GM23338 (cell line): Measurements from ENCODE around the gene CIC. TPM values are rescaled to one million over a fixed set of nuclear protein-coding genes. Genes with fewer than 3 reads are reported as not detected.
A peak's percentile ranks its signal among the peaks of the same experiment; 100 is the strongest.

Source experiments
- ATAC-seq: fragments of 200-7000 bp; cut with Tn5 transposase; 3 replicates; pipeline ENCODE4 v1.9.1; 2020
- DNase-seq: peaks from one replicate; pipeline ENCODE4 v3.0.0-alpha.2; 2015; ENCODE audit warnings: low spot score
- H2AFZ ChIP-seq: fragments of 200-600 bp; sonication (generic); 2 replicates; pipeline ENCODE4 v1.8.0; 2016; ENCODE audit warnings: antibody characterized with exemption, mild to moderate bottlenecking, moderate library complexity
- H3F3A ChIP-seq: fragments of 200-600 bp; sonication (generic); replicated peaks from 2 replicates; pipeline ENCODE4 v1.8.0; 2017; ENCODE audit warnings: antibody characterized with exemption, mixed run types, low read depth
- H3K27ac ChIP-seq: fragments of 200-600 bp; sonication (generic); 2 replicates; pipeline ENCODE4 v1.6.1; 2016; ENCODE audit warnings: low read depth
- H3K27me3 ChIP-seq: fragments of 200-600 bp; sonication (generic); 2 replicates; pipeline ENCODE4 v1.8.0; 2016; ENCODE audit warnings: mild to moderate bottlenecking, mixed run types, moderate library complexity; ENCODE audit not compliant: insufficient read depth
- H3K36me3 ChIP-seq: fragments of 200-600 bp; sonication (generic); 2 replicates; pipeline ENCODE4 v1.8.0; 2016; ENCODE audit warnings: mild to moderate bottlenecking; ENCODE audit not compliant: insufficient read depth
- H3K4me1 ChIP-seq: fragments of 200-600 bp; sonication (generic); 2 replicates; pipeline ENCODE4 v1.8.0; 2016; ENCODE audit warnings: mild to moderate bottlenecking, moderate library complexity; ENCODE audit not compliant: insufficient read depth
- H3K4me2 ChIP-seq: fragments of 200-600 bp; sonication (generic); 2 replicates; pipeline ENCODE4 v1.7.1; 2017; ENCODE audit warnings: mixed run types
- H3K4me3 ChIP-seq: fragments of 200-600 bp; sonication (generic); 2 replicates; pipeline ENCODE4 v1.6.1; 2016; ENCODE audit warnings: mixed run types
- H3K79me2 ChIP-seq: fragments of 200-600 bp; sonication (generic); replicated peaks from 2 replicates; pipeline ENCODE4 v1.8.0; 2017; ENCODE audit warnings: mild to moderate bottlenecking; ENCODE audit not compliant: insufficient read depth
- H3K9me2 ChIP-seq: fragments of 200-600 bp; sonication (generic); 2 replicates; pipeline ENCODE4 v1.8.0; 2017; ENCODE audit not compliant: insufficient read depth
- H4K20me1 ChIP-seq: fragments of 200-600 bp; sonication (generic); replicated peaks from 2 replicates; pipeline ENCODE4 v1.8.0; 2017; ENCODE audit warnings: mild to moderate bottlenecking; ENCODE audit not compliant: insufficient read depth
- H3K27ac Mint-ChIP-seq: 2 replicates; pipeline ENCODE4 v1.8.0; 2020; ENCODE audit warnings: inconsistent platforms, mild to moderate bottlenecking, moderate library complexity, mixed read lengths
- H3K27me3 Mint-ChIP-seq: 3 replicates; pipeline ENCODE4 v1.8.0; 2022; ENCODE audit warnings: low read depth, mild to moderate bottlenecking, moderate library complexity, mixed read lengths, inconsistent platforms; ENCODE audit not compliant: insufficient read depth, poor library complexity
- H3K36me3 Mint-ChIP-seq: 3 replicates; pipeline ENCODE4 v1.8.0; 2021; ENCODE audit warnings: low read depth, mild to moderate bottlenecking, inconsistent platforms, moderate library complexity, mixed read lengths
- H3K4me1 Mint-ChIP-seq: 3 replicates; pipeline ENCODE4 v1.8.0; 2020; ENCODE audit warnings: mild to moderate bottlenecking, inconsistent platforms, mixed read lengths
- H3K4me3 Mint-ChIP-seq: 3 replicates; pipeline ENCODE4 v1.8.0; 2021; ENCODE audit warnings: moderate library complexity, mild to moderate bottlenecking, inconsistent platforms, mixed read lengths
- H3K9me3 Mint-ChIP-seq: 3 replicates; pipeline ENCODE4 v1.8.0; 2020; ENCODE audit warnings: moderate library complexity, mild to moderate bottlenecking, inconsistent platforms, mixed read lengths
- CREB1 ChIP-seq: fragments of 250-450 bp; sonication (Bioruptor Pico); IDR thresholded peaks from 2 replicates; pipeline ENCODE4 v1.5.0; 2020; ENCODE audit warnings: low read depth, mild to moderate bottlenecking, moderate library complexity
- ETS1 ChIP-seq: IDR thresholded peaks from 2 replicates; pipeline ENCODE4 v1.6.1; 2016; ENCODE audit warnings: antibody characterized with exemption
- EZH2 ChIP-seq: fragments of 200-600 bp; sonication (generic); IDR thresholded peaks from one replicate; pipeline ENCODE4 v1.8.0; 2017; ENCODE audit warnings: antibody characterized with exemption, mild to moderate bottlenecking, low read depth; ENCODE audit not compliant: unreplicated experiment
- EZH2phosphoT487 ChIP-seq: fragments of 200-600 bp; sonication (generic); IDR thresholded peaks from one replicate; pipeline ENCODE4 v1.8.1; 2018; ENCODE audit warnings: antibody characterized with exemption; ENCODE audit not compliant: unreplicated experiment
- JUNB ChIP-seq: IDR thresholded peaks from one replicate; pipeline ENCODE4 v1.6.1; 2016; ENCODE audit warnings: antibody characterized with exemption; ENCODE audit not compliant: unreplicated experiment
- NANOG ChIP-seq: IDR thresholded peaks from 2 replicates; pipeline ENCODE4 v1.6.1; 2016; ENCODE audit warnings: antibody characterized with exemption, borderline replicate concordance
- POLR2AphosphoS5 ChIP-seq: IDR thresholded peaks from 2 replicates; pipeline ENCODE4 v1.6.1; 2016; ENCODE audit warnings: antibody characterized with exemption, low read depth
- STAT1 ChIP-seq: IDR thresholded peaks from one replicate; pipeline ENCODE4 v1.6.1; 2016; ENCODE audit warnings: antibody characterized with exemption; ENCODE audit not compliant: unreplicated experiment
- ZNF114 ChIP-seq: fragments of 250-450 bp; sonication (Bioruptor Pico); IDR thresholded peaks from 2 replicates; pipeline ENCODE4 v1.5.0; 2020; ENCODE audit warnings: mild to moderate bottlenecking, moderate library complexity
- polyA plus RNA-seq: library from polyadenylated mRNA; unstranded; fragments of >200 nt; fragmentation: Nextera tagmentation; extraction: Ambion mirVana; gene quantifications from 2 replicates; pipeline ENCODE4 v1.2.1, GENCODE V29; 2016
- total RNA-seq: library from RNA; depleted of rRNA; stranded (reverse); fragments of >200 nt; shearing (Covaris generic); gene quantifications from 2 replicates; pipeline ENCODE4 v1.2.3, GENCODE V29; 2014
- TF ChIP-seq, protein P1 (sequence below): IDR thresholded peaks from one replicate; pipeline ENCODE4 v1.6.1; 2018; ENCODE audit warnings: antibody characterized with exemption; ENCODE audit not compliant: unreplicated experiment
- TF ChIP-seq, protein P2 (sequence below), 2 experiments: fragments of 200-600 bp in 1 of 2; sonication (generic) in 1 of 2; conservative IDR thresholded peaks; 2 replicates each; pipeline versions ENCODE4 v1.5.1 to v1.6.1; 2016 to 2017; ENCODE audit warnings: antibody characterized with exemption in 2 of 2, low read depth in 2 of 2, mild to moderate bottlenecking in 2 of 2, moderate library complexity in 1 of 2

CIC gene
- total and polyA plus RNA-seq, 2 experiments from 2014 or later, result 13.2 to 42.0 TPM

DNA sequence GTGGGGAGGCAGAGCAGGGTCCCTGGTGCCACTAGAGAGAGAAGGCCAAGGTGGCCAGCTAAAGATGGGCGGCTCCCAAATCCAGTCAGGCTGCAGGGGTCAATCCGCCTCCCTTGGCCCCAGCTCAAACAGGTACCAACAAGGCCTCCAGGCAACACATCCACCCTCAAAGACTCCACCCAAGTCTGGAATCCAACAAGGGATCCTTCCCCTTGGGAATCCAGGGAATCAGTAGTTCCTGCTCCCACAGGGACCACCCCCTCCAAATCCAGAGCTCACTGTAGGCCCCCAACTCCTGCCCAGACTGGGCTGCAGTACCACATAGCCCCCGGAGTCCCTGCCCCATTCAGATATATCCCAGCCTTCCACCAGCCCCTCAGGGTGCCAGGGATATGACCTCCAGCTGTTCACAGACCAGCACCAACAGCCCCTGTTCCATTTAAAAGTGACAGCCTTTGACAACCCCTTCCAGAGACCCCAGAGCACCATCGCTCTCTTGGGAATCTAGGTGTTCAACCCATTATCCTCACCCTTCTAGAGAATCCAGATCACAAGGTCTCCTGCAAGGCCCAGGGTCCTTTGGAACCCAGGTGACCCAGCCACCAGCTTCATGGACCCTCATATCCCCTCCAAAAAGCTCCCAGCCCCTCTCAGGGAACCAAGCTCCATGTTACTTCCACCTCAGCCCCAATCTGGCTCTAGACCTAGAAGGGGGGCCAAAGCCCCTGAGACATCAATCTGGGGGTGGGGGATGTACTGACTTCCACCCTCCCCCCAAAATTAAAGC lies 17.3 kb upstream of the CIC start:
- H3K9me3 Mint-ChIP-seq, result no peaks in the 10 kb centered on the region; the same call in 1 of the 3 replicates
- peak overlapping the region; percentile 67 for H3K4me2 ChIP-seq

More for the DNA sequence above, 17.3 kb upstream of the CIC start:
- Histone ChIP-seq H3K36me3 (no peaks in the 10 kb centered on the region), H3K4me1 (peaks cover 29% of the 10 kb centered on the region), H3K27ac (no peak overlapping the region), H3K79me2 (peaks cover 38% of the 10 kb centered on the region), H3K27me3 (peaks cover 6% of the 10 kb centered on the region), H3F3A (peaks cover 18% of the 10 kb centered on the region), H3K9me2 (no peaks in the 10 kb centered on the region), H3K4me3 (peak overlapping the region; percentile 96; the same call in 1 of the 2 replicates), H4K20me1 (no peaks in the 10 kb centered on the region; the same call in 1 of the 2 replicates), H2AFZ (no peak overlapping the region)
- no peak for DNase-seq
- TF ChIP-seq POLR2AphosphoS5, result no peak
- TF ChIP-seq, protein P1, sequence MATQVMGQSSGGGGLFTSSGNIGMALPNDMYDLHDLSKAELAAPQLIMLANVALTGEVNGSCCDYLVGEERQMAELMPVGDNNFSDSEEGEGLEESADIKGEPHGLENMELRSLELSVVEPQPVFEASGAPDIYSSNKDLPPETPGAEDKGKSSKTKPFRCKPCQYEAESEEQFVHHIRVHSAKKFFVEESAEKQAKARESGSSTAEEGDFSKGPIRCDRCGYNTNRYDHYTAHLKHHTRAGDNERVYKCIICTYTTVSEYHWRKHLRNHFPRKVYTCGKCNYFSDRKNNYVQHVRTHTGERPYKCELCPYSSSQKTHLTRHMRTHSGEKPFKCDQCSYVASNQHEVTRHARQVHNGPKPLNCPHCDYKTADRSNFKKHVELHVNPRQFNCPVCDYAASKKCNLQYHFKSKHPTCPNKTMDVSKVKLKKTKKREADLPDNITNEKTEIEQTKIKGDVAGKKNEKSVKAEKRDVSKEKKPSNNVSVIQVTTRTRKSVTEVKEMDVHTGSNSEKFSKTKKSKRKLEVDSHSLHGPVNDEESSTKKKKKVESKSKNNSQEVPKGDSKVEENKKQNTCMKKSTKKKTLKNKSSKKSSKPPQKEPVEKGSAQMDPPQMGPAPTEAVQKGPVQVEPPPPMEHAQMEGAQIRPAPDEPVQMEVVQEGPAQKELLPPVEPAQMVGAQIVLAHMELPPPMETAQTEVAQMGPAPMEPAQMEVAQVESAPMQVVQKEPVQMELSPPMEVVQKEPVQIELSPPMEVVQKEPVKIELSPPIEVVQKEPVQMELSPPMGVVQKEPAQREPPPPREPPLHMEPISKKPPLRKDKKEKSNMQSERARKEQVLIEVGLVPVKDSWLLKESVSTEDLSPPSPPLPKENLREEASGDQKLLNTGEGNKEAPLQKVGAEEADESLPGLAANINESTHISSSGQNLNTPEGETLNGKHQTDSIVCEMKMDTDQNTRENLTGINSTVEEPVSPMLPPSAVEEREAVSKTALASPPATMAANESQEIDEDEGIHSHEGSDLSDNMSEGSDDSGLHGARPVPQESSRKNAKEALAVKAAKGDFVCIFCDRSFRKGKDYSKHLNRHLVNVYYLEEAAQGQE, result no peak
- TF ChIP-seq STAT1, result no peak
- TF ChIP-seq CREB1 (CRISPR knock-in tag), result no peak
- no peak for TF ChIP-seq EZH2
- no peak for TF ChIP-seq ETS1
- no peak for TF ChIP-seq JUNB
- TF ChIP-seq, protein P2, sequence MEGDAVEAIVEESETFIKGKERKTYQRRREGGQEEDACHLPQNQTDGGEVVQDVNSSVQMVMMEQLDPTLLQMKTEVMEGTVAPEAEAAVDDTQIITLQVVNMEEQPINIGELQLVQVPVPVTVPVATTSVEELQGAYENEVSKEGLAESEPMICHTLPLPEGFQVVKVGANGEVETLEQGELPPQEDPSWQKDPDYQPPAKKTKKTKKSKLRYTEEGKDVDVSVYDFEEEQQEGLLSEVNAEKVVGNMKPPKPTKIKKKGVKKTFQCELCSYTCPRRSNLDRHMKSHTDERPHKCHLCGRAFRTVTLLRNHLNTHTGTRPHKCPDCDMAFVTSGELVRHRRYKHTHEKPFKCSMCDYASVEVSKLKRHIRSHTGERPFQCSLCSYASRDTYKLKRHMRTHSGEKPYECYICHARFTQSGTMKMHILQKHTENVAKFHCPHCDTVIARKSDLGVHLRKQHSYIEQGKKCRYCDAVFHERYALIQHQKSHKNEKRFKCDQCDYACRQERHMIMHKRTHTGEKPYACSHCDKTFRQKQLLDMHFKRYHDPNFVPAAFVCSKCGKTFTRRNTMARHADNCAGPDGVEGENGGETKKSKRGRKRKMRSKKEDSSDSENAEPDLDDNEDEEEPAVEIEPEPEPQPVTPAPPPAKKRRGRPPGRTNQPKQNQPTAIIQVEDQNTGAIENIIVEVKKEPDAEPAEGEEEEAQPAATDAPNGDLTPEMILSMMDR (conservative IDR thresholded peaks at IDR 0.05; ENCODE audit: low read depth in 2 of 2), result no peak
- no peak for TF ChIP-seq EZH2phosphoT487
- TF ChIP-seq NANOG, result no peak
- TF ChIP-seq ZNF114 (CRISPR knock-in tag), result no peak
- Mint-ChIP-seq H3K4me3 (peak overlapping the region; percentile 88), H3K36me3 (peaks cover 10% of the 10 kb centered on the region; the same call in 2 of the 3 replicates), H3K4me1 (peaks cover 39% of the 10 kb centered on the region), H3K27ac (peak overlapping the region; percentile 89), H3K27me3 (peaks cover 32% of the 10 kb centered on the region)
- no peak for ATAC-seq
